Vagina (tissue), 2 donors: ENCODE results near the gene UBA6. TPM values are rescaled to one million over a fixed set of nuclear protein-coding genes. Genes with fewer than 3 reads are reported as not detected.

ENCODE experiments used
- DNase-seq, 2 donors: peaks; one replicate each; pipeline ENCODE4 v3.0.0-alpha.2; 2017; ENCODE audit errors: extremely low spot score in 2 of 2
- H3K27ac ChIP-seq: fragments of 200-600 bp; sonication (generic); one replicate; pipeline ENCODE4 v1.5.1; 2019
- H3K27me3 ChIP-seq: fragments of 200-600 bp; sonication (generic); one replicate; pipeline ENCODE4 v1.5.1; 2019
- H3K36me3 ChIP-seq, 2 donors: fragments of 200-600 bp; sonication (generic); one replicate each; pipeline ENCODE4 v1.5.1; 2017 to 2019
- H3K4me1 ChIP-seq: fragments of 200-600 bp; sonication (generic); one replicate; pipeline ENCODE4 v1.5.1; 2019
- H3K4me3 ChIP-seq, 2 donors: fragments of 200-600 bp; sonication (generic); 1 replicate in 1 of 2; 2 replicates in 1 of 2; pipeline ENCODE4 v1.5.1; 2016 to 2019
- H3K9me3 ChIP-seq: fragments of 200-600 bp; sonication (generic); one replicate; pipeline ENCODE4 v1.5.1; 2019
- POLR2A ChIP-seq, 2 donors: fragments of 450-650 bp; IDR thresholded peaks; one replicate each; pipeline ENCODE4 v1.6.1; 2017; ENCODE audit warnings: antibody characterized with exemption in 2 of 2, mild to moderate bottlenecking in 2 of 2, moderate library complexity in 2 of 2
- POLR2AphosphoS5 ChIP-seq, 2 donors: sonication (generic); formaldehyde crosslinking; IDR thresholded peaks; one replicate each; pipeline ENCODE4 v1.9.0; 2017; ENCODE audit warnings: antibody characterized with exemption in 2 of 2, mild to moderate bottlenecking in 2 of 2, low read depth in 1 of 2; ENCODE audit not compliant: insufficient read depth in 1 of 2
- intact Hi-C: fragments of 100-400 bp; cut with DNase I; formaldehyde crosslinking; loops from one replicate; pipeline ENCODE4 v1.15.1; 2023
- total RNA-seq: library from RNA; depleted of rRNA; stranded (reverse); fragments of >200 nt; gene quantifications from one replicate; pipeline ENCODE4 v1.2.3, GENCODE V29; 2016
- TF ChIP-seq, protein P1 (sequence below), 3 experiments: fragments of 450-650 bp in 2 of 3; fragments of 200-600 bp in 1 of 3; sonication (generic) in 1 of 3; IDR thresholded peaks; one replicate each; pipeline ENCODE4 v1.5.1; 2017 to 2019; ENCODE audit warnings: antibody characterized with exemption in 3 of 3, mild to moderate bottlenecking in 2 of 3, moderate library complexity in 2 of 3

UBA6 gene
- total RNA-seq, 1 donor from 2014 or later = 36.3 TPM

DNA sequence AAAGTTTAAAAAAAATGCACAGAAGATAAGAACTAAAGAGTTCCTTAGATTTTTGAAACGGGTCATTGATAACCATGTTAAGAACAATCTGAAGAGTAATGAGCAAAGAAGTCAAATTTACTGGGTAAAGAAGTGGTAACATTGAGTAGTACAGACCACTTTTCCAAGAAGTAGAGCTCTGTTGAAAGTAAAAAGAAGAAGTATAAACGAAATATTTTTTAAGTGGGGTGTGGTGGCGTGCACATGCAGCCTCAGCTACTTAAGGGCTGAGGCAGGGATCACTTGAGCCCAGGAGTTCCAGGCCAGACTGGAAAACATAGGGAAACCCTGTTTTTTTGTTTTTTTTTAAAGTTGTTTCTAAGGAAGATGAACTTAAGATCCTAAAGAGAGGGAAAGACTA is 68.5 kb downstream of the UBA6 start:
- H3K9me3 ChIP-seq = no peaks in the 10 kb centered on the region
- peaks cover 0 to 12% of the 10 kb centered on the region in 2 donors for H3K36me3 ChIP-seq
- H3K27ac ChIP-seq = no peak overlapping the region
- H3K4me1 ChIP-seq = no peaks in the 10 kb centered on the region
- TF ChIP-seq POLR2A (IDR thresholded peaks at IDR 0.05) = no peak
- TF ChIP-seq, protein P1, sequence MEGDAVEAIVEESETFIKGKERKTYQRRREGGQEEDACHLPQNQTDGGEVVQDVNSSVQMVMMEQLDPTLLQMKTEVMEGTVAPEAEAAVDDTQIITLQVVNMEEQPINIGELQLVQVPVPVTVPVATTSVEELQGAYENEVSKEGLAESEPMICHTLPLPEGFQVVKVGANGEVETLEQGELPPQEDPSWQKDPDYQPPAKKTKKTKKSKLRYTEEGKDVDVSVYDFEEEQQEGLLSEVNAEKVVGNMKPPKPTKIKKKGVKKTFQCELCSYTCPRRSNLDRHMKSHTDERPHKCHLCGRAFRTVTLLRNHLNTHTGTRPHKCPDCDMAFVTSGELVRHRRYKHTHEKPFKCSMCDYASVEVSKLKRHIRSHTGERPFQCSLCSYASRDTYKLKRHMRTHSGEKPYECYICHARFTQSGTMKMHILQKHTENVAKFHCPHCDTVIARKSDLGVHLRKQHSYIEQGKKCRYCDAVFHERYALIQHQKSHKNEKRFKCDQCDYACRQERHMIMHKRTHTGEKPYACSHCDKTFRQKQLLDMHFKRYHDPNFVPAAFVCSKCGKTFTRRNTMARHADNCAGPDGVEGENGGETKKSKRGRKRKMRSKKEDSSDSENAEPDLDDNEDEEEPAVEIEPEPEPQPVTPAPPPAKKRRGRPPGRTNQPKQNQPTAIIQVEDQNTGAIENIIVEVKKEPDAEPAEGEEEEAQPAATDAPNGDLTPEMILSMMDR (IDR thresholded peaks at IDR 0.05) = no peak
- intact Hi-C loops = no loop called here
- no peak overlapping the region for H3K4me3 ChIP-seq
- H3K27me3 ChIP-seq = no peaks in the 10 kb centered on the region
- DNase-seq = no peak

DNA sequence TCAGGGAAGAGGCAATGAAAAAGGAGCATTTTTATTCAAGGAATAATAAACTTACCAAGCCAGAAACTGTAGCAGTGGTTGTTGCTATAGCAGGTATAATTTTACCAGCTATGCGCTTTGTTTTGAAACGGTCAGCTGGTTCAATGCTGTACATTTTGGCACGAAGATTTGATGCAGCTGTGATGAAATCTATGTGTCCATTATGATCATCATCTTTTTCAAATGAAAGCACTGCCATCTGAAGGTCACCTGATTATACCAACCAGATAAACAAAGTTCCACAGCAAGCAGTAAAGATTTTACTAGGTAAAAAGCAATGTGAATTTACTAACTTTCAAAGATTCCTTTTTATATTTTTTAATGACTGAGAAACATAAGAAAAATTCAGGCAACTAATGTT is 76.0 kb downstream of the UBA6 start:
- Histone ChIP-seq H3K4me3 (no peak overlapping the region), H3K36me3 (peaks cover 0 to 44% of the 10 kb centered on the region in 2 donors)
- intact Hi-C loops = no loop called here

DNA sequence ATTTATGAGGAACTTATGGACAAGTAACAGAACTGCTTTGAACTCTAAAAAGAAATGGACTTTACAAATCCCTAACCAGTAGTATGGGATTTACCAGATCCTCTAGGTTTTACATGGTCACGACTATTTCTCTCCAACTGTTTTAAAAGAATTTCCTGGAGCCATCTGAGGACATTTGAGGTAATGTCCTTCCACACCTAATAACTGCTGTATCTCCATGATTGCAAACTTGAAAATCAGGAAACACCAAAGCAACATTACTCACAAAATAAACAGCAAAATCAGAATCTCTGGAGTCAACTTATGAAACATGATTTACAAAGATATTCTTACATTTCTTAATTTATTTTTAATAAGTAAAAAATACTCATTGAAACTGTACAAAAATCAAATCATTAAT is 84.5 kb downstream of the UBA6 start:
- intact Hi-C loops = no loop called here
- no peak overlapping the region for H3K4me3 ChIP-seq
- H3K36me3 ChIP-seq = peaks cover 0 to 24% of the 10 kb centered on the region in 2 donors
- no peaks in the 10 kb centered on the region for H3K27me3 ChIP-seq
- no peaks in the 10 kb centered on the region for H3K4me1 ChIP-seq
- H3K9me3 ChIP-seq = no peaks in the 10 kb centered on the region
- TF ChIP-seq, protein P1 (IDR thresholded peaks at IDR 0.05) = no peak
- TF ChIP-seq POLR2AphosphoS5 (IDR thresholded peaks at IDR 0.05; ENCODE audit: insufficient read depth in 1 of 2, low read depth in 1 of 2) (no peak), POLR2A (IDR thresholded peaks at IDR 0.05) (no peak)
- H3K27ac ChIP-seq = no peak overlapping the region
- no peak for DNase-seq

More for the DNA sequence above, 76.0 kb downstream of the UBA6 start:
- no peaks in the 10 kb centered on the region for H3K27me3 ChIP-seq
- no peak for DNase-seq
- H3K27ac ChIP-seq = no peak overlapping the region
- no peaks in the 10 kb centered on the region for H3K9me3 ChIP-seq
- TF ChIP-seq POLR2AphosphoS5 (IDR thresholded peaks at IDR 0.05; ENCODE audit: insufficient read depth in 1 of 2, low read depth in 1 of 2) = no peak
- H3K4me1 ChIP-seq = no peaks in the 10 kb centered on the region

DNA sequence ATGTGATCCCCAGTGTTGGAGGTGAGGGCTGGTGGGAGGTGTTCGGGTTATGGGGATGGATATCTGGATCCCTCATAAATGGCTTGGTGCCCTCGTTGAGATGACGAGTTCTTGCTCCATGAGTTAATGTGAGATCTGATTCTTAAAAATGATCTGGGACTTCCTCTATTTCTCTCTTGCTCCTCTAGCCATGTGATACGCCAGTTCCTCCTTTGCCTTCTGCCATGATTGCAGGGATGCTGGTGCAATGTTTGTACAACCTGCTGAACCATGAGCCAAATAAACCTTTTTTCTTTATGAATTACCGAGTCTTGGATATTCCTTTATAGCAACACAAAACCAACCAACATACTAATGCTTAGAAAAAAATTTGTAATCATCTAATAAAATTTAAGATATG is 85.8 kb downstream of the UBA6 start:
- no peak for TF ChIP-seq POLR2AphosphoS5 (IDR thresholded peaks at IDR 0.05; ENCODE audit: insufficient read depth in 1 of 2, low read depth in 1 of 2)
- Histone ChIP-seq H3K4me3 (no peak overlapping the region), H3K4me1 (no peaks in the 10 kb centered on the region), H3K27me3 (no peaks in the 10 kb centered on the region), H3K27ac (no peak overlapping the region), H3K9me3 (no peaks in the 10 kb centered on the region), H3K36me3 (peaks cover 0 to 17% of the 10 kb centered on the region in 2 donors)
- intact Hi-C loops = no loop called here
- DNase-seq = no peak

DNA sequence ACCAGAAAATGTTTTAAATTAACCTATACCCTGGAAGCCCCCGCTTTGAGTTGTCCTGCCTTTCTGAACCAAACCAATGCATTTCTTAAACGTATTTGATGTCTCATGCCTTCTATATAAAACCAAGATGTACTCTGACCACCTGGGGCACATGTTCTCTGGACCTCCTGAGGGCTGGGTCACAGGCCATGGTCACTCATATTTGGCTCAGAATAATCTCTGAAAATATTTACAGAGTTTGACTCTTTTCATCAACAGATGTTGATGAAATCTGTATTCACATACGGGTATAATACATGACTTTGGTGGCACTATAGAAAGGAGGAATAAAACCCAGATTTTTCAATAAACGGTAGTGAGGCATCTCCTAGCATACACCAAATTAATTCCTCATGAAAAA is 86.8 kb downstream of the UBA6 start:
- H3K36me3 ChIP-seq = peaks cover 0 to 8% of the 10 kb centered on the region in 2 donors
- no peaks in the 10 kb centered on the region for H3K9me3 ChIP-seq
- H3K4me1 ChIP-seq = no peaks in the 10 kb centered on the region
- TF ChIP-seq POLR2A (IDR thresholded peaks at IDR 0.05) (no peak), POLR2AphosphoS5 (IDR thresholded peaks at IDR 0.05; ENCODE audit: insufficient read depth in 1 of 2, low read depth in 1 of 2) (no peak)
- TF ChIP-seq, protein P1 (IDR thresholded peaks at IDR 0.05) = no peak
- DNase-seq = no peak
- intact Hi-C loops = no loop called here
- H3K27ac ChIP-seq = no peak overlapping the region
- H3K27me3 ChIP-seq = no peaks in the 10 kb centered on the region
- H3K4me3 ChIP-seq = no peak overlapping the region

DNA sequence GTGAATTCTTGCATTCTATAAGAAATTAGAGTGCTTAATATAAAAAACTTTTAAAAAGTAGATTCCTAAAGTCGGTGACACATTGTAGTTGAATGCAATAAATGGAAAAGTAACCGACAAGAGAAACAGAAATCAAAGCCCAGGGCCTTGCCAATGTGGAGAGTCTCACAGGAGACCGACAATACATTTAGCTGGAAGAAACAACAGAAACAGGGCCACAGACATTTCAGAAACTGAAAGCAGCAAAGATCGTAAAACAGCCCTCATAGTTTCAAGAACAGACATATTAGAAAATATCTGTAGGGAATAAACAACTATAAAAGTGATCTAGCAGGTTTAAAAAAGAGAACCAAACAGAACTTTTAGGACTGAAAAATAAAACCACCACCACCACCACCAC is 92.9 kb downstream of the UBA6 start:
- Histone ChIP-seq H3K4me3 (no peak overlapping the region), H3K27ac (no peak overlapping the region), H3K4me1 (no peaks in the 10 kb centered on the region), H3K27me3 (no peaks in the 10 kb centered on the region), H3K9me3 (no peaks in the 10 kb centered on the region), H3K36me3 (no peaks in the 10 kb centered on the region)
- no peak for DNase-seq
- intact Hi-C loops = no loop called here
- TF ChIP-seq POLR2AphosphoS5 (IDR thresholded peaks at IDR 0.05; ENCODE audit: insufficient read depth in 1 of 2, low read depth in 1 of 2) = no peak
- TF ChIP-seq, protein P1 (IDR thresholded peaks at IDR 0.05) = no peak
